Measurements from ENCODE around the gene CATSPERB. TPM values are rescaled to one million over a fixed set of nuclear protein-coding genes. Genes with fewer than 3 reads are reported as not detected.

Gene CATSPERB
- polyA plus RNA-seq, 1 donor (not counting 4 experiments of a cell fraction or from before 2014, with no cell fraction given): 1.1 TPM

- Histone ChIP-seq H3K36me3 (ENCODE audit: control insufficient read depth in 2 of 2, extremely low read depth in 1 of 2, insufficient read depth in 2 of 2, low read length in 2 of 2) (no peaks in the 10 kb centered on the region), H3K9me3 (ENCODE audit: control insufficient read depth, low read depth, low read length) (no peaks in the 10 kb centered on the region), H2AFZ (ENCODE audit: control insufficient read depth, low read length) (no peak overlapping the region), H3K9me1 (ENCODE audit: control insufficient read depth, extremely low read depth, insufficient read depth, low read length) (no peaks in the 10 kb centered on the region), H3K4me3 (ENCODE audit: control insufficient read depth in 2 of 3, extremely low read depth in 1 of 3, insufficient read depth in 2 of 3, low read depth in 1 of 3, low read length in 3 of 3) (no peak overlapping the region), H4K20me1 (ENCODE audit: control insufficient read depth, extremely low read depth, insufficient read depth, low read length) (no peaks in the 10 kb centered on the region), H3K4me1 (ENCODE audit: control insufficient read depth, extremely low read depth, insufficient read depth, low read length) (peaks cover 3% of the 10 kb centered on the region), H3K27me3 (ENCODE audit: control insufficient read depth, extremely low read depth, insufficient read depth, low read length) (peaks cover 26% of the 10 kb centered on the region), H3K27ac (ENCODE audit: control insufficient read depth, insufficient read depth, low read length) (no peak overlapping the region), H3K4me2 (ENCODE audit: control insufficient read depth, extremely low read depth, insufficient read depth, low read depth, low read length) (no peak overlapping the region), H3K9ac (ENCODE audit: control insufficient read depth, extremely low read depth, insufficient read depth, low read length) (no peak overlapping the region), H3K79me2 (ENCODE audit: control insufficient read depth, insufficient read depth, low read length) (no peaks in the 10 kb centered on the region)
- dilution Hi-C loops (cut with MboI; ENCODE audit: extremely low pct_ligation_motif_present, low sequenced_read_pairs): no loop called here
- no peak for TF ChIP-seq CTCF (optimal IDR thresholded peaks at IDR 0.05 in 1 of 3, IDR thresholded peaks at IDR 0.05 in 1 of 3, conservative IDR thresholded peaks at IDR 0.05 in 1 of 3; ENCODE audit: extremely low read depth in 1 of 3, insufficient read depth in 2 of 3, low read length in 3 of 3)
- no peak for TF ChIP-seq EZH2 (IDR thresholded peaks at IDR 0.05; ENCODE audit: low read length)
- FAIRE-seq: no peak
- DNase-seq (ENCODE audit: low read depth, low spot score): no peak
These were observed 154.2 kb downstream of the CATSPERB start for GRCh38 chr14:91577632-91578233.

GRCh38 chr14:91575469-91576208 is 156.2 kb downstream of the CATSPERB start:
- dilution Hi-C loops (cut with MboI; ENCODE audit: extremely low pct_ligation_motif_present, low sequenced_read_pairs): no loop called here

More at GRCh38 chr14:91575469-91576208, 156.2 kb downstream of the CATSPERB start:
- H3K9ac ChIP-seq (ENCODE audit: control insufficient read depth, extremely low read depth, insufficient read depth, low read length): no peak overlapping the region
- H3K9me3 ChIP-seq (ENCODE audit: control insufficient read depth, low read depth, low read length): no peaks in the 10 kb centered on the region
- no peaks in the 10 kb centered on the region for H3K9me1 ChIP-seq (ENCODE audit: control insufficient read depth, extremely low read depth, insufficient read depth, low read length)
- FAIRE-seq (no peak), DNase-seq (ENCODE audit: low read depth, low spot score) (no peak)
- H3K4me3 ChIP-seq (ENCODE audit: control insufficient read depth in 2 of 3, extremely low read depth in 1 of 3, insufficient read depth in 2 of 3, low read depth in 1 of 3, low read length in 3 of 3): no peak overlapping the region
- H3K79me2 ChIP-seq (ENCODE audit: control insufficient read depth, insufficient read depth, low read length): no peaks in the 10 kb centered on the region
- H3K27ac ChIP-seq (ENCODE audit: control insufficient read depth, insufficient read depth, low read length): no peak overlapping the region
- peaks cover 23% of the 10 kb centered on the region for H3K27me3 ChIP-seq (ENCODE audit: control insufficient read depth, extremely low read depth, insufficient read depth, low read length)
- H4K20me1 ChIP-seq (ENCODE audit: control insufficient read depth, extremely low read depth, insufficient read depth, low read length): no peaks in the 10 kb centered on the region
- no peak overlapping the region for H3K4me2 ChIP-seq (ENCODE audit: control insufficient read depth, extremely low read depth, insufficient read depth, low read depth, low read length)
- no peaks in the 10 kb centered on the region for H3K36me3 ChIP-seq (ENCODE audit: control insufficient read depth in 2 of 2, extremely low read depth in 1 of 2, insufficient read depth in 2 of 2, low read length in 2 of 2)
- peaks cover 3% of the 10 kb centered on the region for H3K4me1 ChIP-seq (ENCODE audit: control insufficient read depth, extremely low read depth, insufficient read depth, low read length)
- TF ChIP-seq EZH2 (IDR thresholded peaks at IDR 0.05; ENCODE audit: low read length) (no peak), CTCF (optimal IDR thresholded peaks at IDR 0.05 in 1 of 3, IDR thresholded peaks at IDR 0.05 in 1 of 3, conservative IDR thresholded peaks at IDR 0.05 in 1 of 3; ENCODE audit: extremely low read depth in 1 of 3, insufficient read depth in 2 of 3, low read length in 3 of 3) (no peak)
- no peak overlapping the region for H2AFZ ChIP-seq (ENCODE audit: control insufficient read depth, low read length)

Data from keratinocyte (primary cell).